Measurements from ENCODE around the gene MOK.
"Not testable (repeated sequence)": the region's sequence is repeated elsewhere in the genome, so short reads cannot be mapped to it uniquely, and the experiment has no call there.

Gene MOK

GRCh38 chr14:102240481-102240880 lies 64.5 kb downstream of the MOK start:
- not testable (repeated sequence) for DNase-seq

- DNase-seq = no peak
These were observed 65.7 kb downstream of the MOK start for GRCh38 chr14:102239231-102239630.

- DNase-seq = no peak
These were observed 66.2 kb downstream of the MOK start for GRCh38 chr14:102238766-102239165.

GRCh38 chr14:102238131-102238530 lies 66.8 kb downstream of the MOK start:
- DNase-seq = no peak

GRCh38 chr14:102236026-102236425 lies 68.9 kb downstream of the MOK start:
- DNase-seq = no peak

GRCh38 chr14:102235275-102235897 lies 69.6 kb downstream of the MOK start:
- DNase-seq = peak; percentile 67

GRCh38 chr14:102234331-102235264 lies 70.4 kb downstream of the MOK start:
- DNase-seq = no peak

- no peak for DNase-seq
These were observed 71.9 kb downstream of the MOK start for GRCh38 chr14:102233081-102233480.

GRCh38 chr14:102232348-102232625 lies 72.7 kb downstream of the MOK start:
- no peak for DNase-seq

- no peak for DNase-seq
These were observed 73.3 kb downstream of the MOK start for GRCh38 chr14:102231476-102232347.

- DNase-seq = no peak
These were observed 74.3 kb downstream of the MOK start for GRCh38 chr14:102230481-102231210.

GRCh38 chr14:102229739-102230092 lies 75.2 kb downstream of the MOK start:
- DNase-seq = no peak

- no peak for DNase-seq
These were observed 75.8 kb downstream of the MOK start for GRCh38 chr14:102229071-102229738.

- no peak for DNase-seq
These were observed 77.6 kb downstream of the MOK start for GRCh38 chr14:102227184-102227964.

GRCh38 chr14:102226356-102227125 lies 78.4 kb downstream of the MOK start:
- DNase-seq = no peak

- DNase-seq = no peak
These were observed 79.0 kb downstream of the MOK start for GRCh38 chr14:102225936-102226335.

GRCh38 chr14:102225386-102225785 lies 79.6 kb downstream of the MOK start:
- DNase-seq = no peak

GRCh38 chr14:102223682-102224081 lies 81.3 kb downstream of the MOK start:
- DNase-seq = no peak

- no peak for DNase-seq
These were observed 82.2 kb downstream of the MOK start for GRCh38 chr14:102222751-102223150.

- no peak for DNase-seq
These were observed 82.9 kb downstream of the MOK start for GRCh38 chr14:102222009-102222575.

Data from NCI-H1105 treated with DMSO at 0.1 percent for 48 hours (cell line).